HG03432 (cell line): ENCODE data around the gene ADAMTSL2.

Experiments used
- ATAC-seq: cut with Tn5 transposase; IDR thresholded peaks from one replicate; pipeline ENCODE4 v1.9.1; 2021; ENCODE audit warnings: mild to moderate bottlenecking, moderate library complexity; ENCODE audit not compliant: unreplicated experiment

Gene ADAMTSL2

GRCh38 chr9:133534346-133535291 lies at the start of gene ADAMTSL2:
Gene ADAMTSL2 (plus strand): TSS chr9:133534704. CDS start chr9:133536713, 2,009 bp downstream.
- no peak for ATAC-seq

- ATAC-seq: no peak
These were observed 48.8 kb upstream of the ADAMTSL2 start for GRCh38 chr9:133485531-133486260.

- ATAC-seq: no peak
These were observed 47.2 kb upstream of the ADAMTSL2 start for GRCh38 chr9:133487331-133487725.

GRCh38 chr9:133488686-133489252 lies 45.7 kb upstream of the ADAMTSL2 start:
- no peak for ATAC-seq

GRCh38 chr9:133489253-133490190 lies 45.0 kb upstream of the ADAMTSL2 start:
- ATAC-seq: no peak

- no peak for ATAC-seq
These were observed 44.3 kb upstream of the ADAMTSL2 start for GRCh38 chr9:133490201-133490681.

GRCh38 chr9:133490865-133491655 lies 43.4 kb upstream of the ADAMTSL2 start:
- no peak for ATAC-seq

GRCh38 chr9:133491656-133491925 lies 42.9 kb upstream of the ADAMTSL2 start:
- ATAC-seq: no peak

GRCh38 chr9:133492061-133493021 lies 42.2 kb upstream of the ADAMTSL2 start:
- no peak for ATAC-seq

GRCh38 chr9:133493428-133493827 lies 41.1 kb upstream of the ADAMTSL2 start:
- no peak for ATAC-seq

- no peak for ATAC-seq
These were observed 40.5 kb upstream of the ADAMTSL2 start for GRCh38 chr9:133493845-133494540.

- no peak for ATAC-seq
These were observed 39.7 kb upstream of the ADAMTSL2 start for GRCh38 chr9:133494636-133495326.

- ATAC-seq: no peak
These were observed 38.9 kb upstream of the ADAMTSL2 start for GRCh38 chr9:133495327-133496293.

GRCh38 chr9:133496861-133497842 lies 37.4 kb upstream of the ADAMTSL2 start:
- ATAC-seq: no peak
